HepG2 (cell line): Measurements from ENCODE around the gene GLTPD2. TPM values are rescaled to one million over a fixed set of nuclear protein-coding genes. Genes with fewer than 3 reads are reported as not detected.

Source experiments
- GATAD2A ChIP-seq: IDR thresholded peaks from 2 replicates; pipeline ENCODE4 v1.6.1; 2016
- HHEX ChIP-seq: IDR thresholded peaks from 2 replicates; pipeline ENCODE4 v1.6.1; 2016; ENCODE audit warnings: control low read depth
- HOXA5 ChIP-seq: sonication (generic); formaldehyde crosslinking; IDR thresholded peaks from 2 replicates; pipeline ENCODE4 v1.4.0; 2020; ENCODE audit warnings: missing genetic modification reagents
- KDM5B ChIP-seq: sonication (generic); formaldehyde crosslinking; IDR thresholded peaks from 2 replicates; pipeline ENCODE4 v1.4.0; 2020; ENCODE audit warnings: missing genetic modification reagents, mild to moderate bottlenecking, borderline replicate concordance
- MAF1 ChIP-seq: sonication (generic); formaldehyde crosslinking; IDR thresholded peaks from 2 replicates; pipeline ENCODE4 v1.5.0; 2020; ENCODE audit warnings: missing genetic modification reagents, borderline replicate concordance
- MIER3 ChIP-seq: IDR thresholded peaks from 2 replicates; pipeline ENCODE4 v1.6.1; 2016; ENCODE audit warnings: missing compliant biosample characterization, borderline replicate concordance
- NR2F2 ChIP-seq: IDR thresholded peaks from 2 replicates; pipeline ENCODE4 v1.6.1; 2012; ENCODE audit warnings: low read depth, inconsistent platforms, borderline replicate concordance
- SAP130 ChIP-seq: IDR thresholded peaks from 2 replicates; pipeline ENCODE4 v1.6.1; 2016; ENCODE audit warnings: low read depth
- TBX3 ChIP-seq: fragments of 450-650 bp; IDR thresholded peaks from 2 replicates; pipeline ENCODE4 v1.6.1; 2017; ENCODE audit warnings: antibody characterized with exemption, mild to moderate bottlenecking, inconsistent platforms, borderline replicate concordance
- TOE1 ChIP-seq: sonication (generic); formaldehyde crosslinking; IDR thresholded peaks from 2 replicates; pipeline ENCODE4 v1.4.0; 2020; ENCODE audit warnings: mild to moderate bottlenecking, missing genetic modification reagents
- ZFP36 ChIP-seq: fragments of 150-350 bp; IDR thresholded peaks from 2 replicates; pipeline ENCODE4 v1.6.1; 2018; ENCODE audit warnings: borderline replicate concordance, low read length, low read depth; ENCODE audit not compliant: partially characterized antibody
- ZNF136 ChIP-seq: sonication (generic); formaldehyde crosslinking; IDR thresholded peaks from 2 replicates; pipeline ENCODE4 v1.8.1; 2022; ENCODE audit warnings: low read depth, mild to moderate bottlenecking, moderate library complexity, missing genetic modification reagents
- ZNF589 ChIP-seq: sonication (generic); formaldehyde crosslinking; conservative IDR thresholded peaks from 2 replicates; pipeline ENCODE4 v1.8.0; 2022; ENCODE audit warnings: mild to moderate bottlenecking, moderate library complexity, missing genetic modification reagents
- ZNF598 ChIP-seq: sonication (generic); formaldehyde crosslinking; IDR thresholded peaks from 2 replicates; pipeline ENCODE4 v1.5.1; 2020; ENCODE audit warnings: mild to moderate bottlenecking, missing genetic modification reagents, borderline replicate concordance
- ZNF607 ChIP-seq: sonication (generic); formaldehyde crosslinking; IDR thresholded peaks from 2 replicates; pipeline ENCODE4 v1.5.1; 2020; ENCODE audit warnings: missing genetic modification reagents, mild to moderate bottlenecking, borderline replicate concordance
- ZNF75D ChIP-seq: sonication (generic); formaldehyde crosslinking; IDR thresholded peaks from 2 replicates; pipeline ENCODE4 v1.8.1; 2023; ENCODE audit warnings: missing genetic modification reagents, mild to moderate bottlenecking, borderline replicate concordance
- polyA plus RNA-seq, 8 experiments: library from polyadenylated mRNA; depleted of rRNA in 3 of 8; stranded (reverse) in 7 of 8; unstranded in 1 of 8; fragments of >200 nt; fragmentation: Illumina TruSeq in 4 of 8; extraction: Trizol in 4 of 8; gene quantifications; 2 replicates each; pipeline versions ENCODE4 v1.2.1 to v1.2.3, GENCODE V29; 2011 to 2016; ENCODE audit warnings: low read depth in 4 of 8, missing spikeins in 1 of 8, mixed read lengths in 1 of 8; ENCODE audit not compliant: insufficient read depth in 1 of 8
- total RNA-seq, 5 experiments: library from RNA; depleted of rRNA; stranded (reverse); fragments of >200 nt; fragmentation: Illumina TruSeq; extraction: Trizol; gene quantifications; 2 replicates each; pipeline ENCODE4 v1.2.3, GENCODE V29; 2016; ENCODE audit warnings: low read depth in 1 of 5
- TF ChIP-seq, protein P1 (sequence below): sonication (generic); formaldehyde crosslinking; IDR thresholded peaks from 2 replicates; pipeline ENCODE4 v1.4.0; 2020; ENCODE audit warnings: missing genetic modification reagents, low read depth, mild to moderate bottlenecking, borderline replicate concordance
- TF ChIP-seq, protein P2 (sequence below): sonication (generic); formaldehyde crosslinking; IDR thresholded peaks from 2 replicates; pipeline ENCODE4 v1.8.1; 2023; ENCODE audit warnings: mild to moderate bottlenecking, inconsistent platforms, moderate library complexity, missing genetic modification reagents, borderline replicate concordance
- TF ChIP-seq, protein P3 (sequence below): IDR thresholded peaks from 2 replicates; pipeline ENCODE4 v1.6.1; 2012; ENCODE audit warnings: low read length, improper control_type of control experiment
- TF ChIP-seq, protein P4 (sequence below): sonication (generic); formaldehyde crosslinking; IDR thresholded peaks from 2 replicates; pipeline ENCODE4 v1.5.0; 2020; ENCODE audit warnings: mild to moderate bottlenecking, missing genetic modification reagents
- TF ChIP-seq, protein P5 (sequence below): sonication (generic); IDR thresholded peaks from 2 replicates; pipeline ENCODE4 v1.6.1; 2016; ENCODE audit warnings: low read depth, borderline replicate concordance

GLTPD2 gene
- total and polyA plus RNA-seq, 2 of the 13 experiments (the other 11 are each of a cell fraction or from before 2014, with no cell fraction given), result 7.5 to 12.9 TPM

GRCh38 chr17:4789951-4790704 is 1.4 kb downstream of the GLTPD2 start (continued):
- TF ChIP-seq, protein P1, sequence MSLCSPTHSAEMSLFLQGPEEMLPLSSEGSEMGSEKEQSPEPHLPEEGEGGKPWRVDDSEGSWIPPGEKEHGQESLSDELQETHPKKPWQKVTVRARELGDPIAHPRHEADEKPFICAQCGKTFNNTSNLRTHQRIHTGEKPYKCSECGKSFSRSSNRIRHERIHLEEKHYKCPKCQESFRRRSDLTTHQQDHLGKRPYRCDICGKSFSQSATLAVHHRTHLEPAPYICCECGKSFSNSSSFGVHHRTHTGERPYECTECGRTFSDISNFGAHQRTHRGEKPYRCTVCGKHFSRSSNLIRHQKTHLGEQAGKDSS (CRISPR knock-in tag), result peak; percentile 77; the same call in 1 of the 2 replicates
- TF ChIP-seq ZNF589 (CRISPR knock-in tag), result peak; percentile 95
- TF ChIP-seq HOXA5, result no peak
- no peak for TF ChIP-seq TBX3
- no peak for TF ChIP-seq ZNF136 (CRISPR knock-in tag)
- no peak for TF ChIP-seq MIER3 (CRISPR knock-in tag)
- TF ChIP-seq TOE1 (CRISPR knock-in tag), result no peak
- no peak for TF ChIP-seq MAF1
- TF ChIP-seq, protein P2, sequence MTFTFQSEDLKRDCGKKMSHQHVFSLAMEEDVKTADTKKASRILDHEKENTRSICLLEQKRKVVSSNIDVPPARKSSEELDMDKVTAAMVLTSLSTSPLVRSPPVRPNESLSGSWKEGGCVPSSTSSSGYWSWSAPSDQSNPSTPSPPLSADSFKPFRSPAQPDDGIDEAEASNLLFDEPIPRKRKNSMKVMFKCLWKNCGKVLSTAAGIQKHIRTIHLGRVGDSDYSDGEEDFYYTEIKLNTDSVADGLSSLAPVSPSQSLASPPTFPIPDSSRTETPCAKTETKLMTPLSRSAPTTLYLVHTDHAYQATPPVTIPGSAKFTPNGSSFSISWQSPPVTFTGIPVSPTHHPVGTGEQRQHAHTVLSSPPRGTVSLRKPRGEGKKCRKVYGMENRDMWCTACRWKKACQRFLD (CRISPR knock-in tag), result no peak
- TF ChIP-seq HHEX (CRISPR knock-in tag), result no peak
- TF ChIP-seq NR2F2, result no peak
- TF ChIP-seq ZNF75D (CRISPR knock-in tag), result no peak
- TF ChIP-seq SAP130 (CRISPR knock-in tag), result peak; percentile 89
- no peak for TF ChIP-seq ZNF598 (CRISPR knock-in tag)
- no peak; the same call in 1 of the 2 replicates for TF ChIP-seq ZNF607
- TF ChIP-seq, protein P3, sequence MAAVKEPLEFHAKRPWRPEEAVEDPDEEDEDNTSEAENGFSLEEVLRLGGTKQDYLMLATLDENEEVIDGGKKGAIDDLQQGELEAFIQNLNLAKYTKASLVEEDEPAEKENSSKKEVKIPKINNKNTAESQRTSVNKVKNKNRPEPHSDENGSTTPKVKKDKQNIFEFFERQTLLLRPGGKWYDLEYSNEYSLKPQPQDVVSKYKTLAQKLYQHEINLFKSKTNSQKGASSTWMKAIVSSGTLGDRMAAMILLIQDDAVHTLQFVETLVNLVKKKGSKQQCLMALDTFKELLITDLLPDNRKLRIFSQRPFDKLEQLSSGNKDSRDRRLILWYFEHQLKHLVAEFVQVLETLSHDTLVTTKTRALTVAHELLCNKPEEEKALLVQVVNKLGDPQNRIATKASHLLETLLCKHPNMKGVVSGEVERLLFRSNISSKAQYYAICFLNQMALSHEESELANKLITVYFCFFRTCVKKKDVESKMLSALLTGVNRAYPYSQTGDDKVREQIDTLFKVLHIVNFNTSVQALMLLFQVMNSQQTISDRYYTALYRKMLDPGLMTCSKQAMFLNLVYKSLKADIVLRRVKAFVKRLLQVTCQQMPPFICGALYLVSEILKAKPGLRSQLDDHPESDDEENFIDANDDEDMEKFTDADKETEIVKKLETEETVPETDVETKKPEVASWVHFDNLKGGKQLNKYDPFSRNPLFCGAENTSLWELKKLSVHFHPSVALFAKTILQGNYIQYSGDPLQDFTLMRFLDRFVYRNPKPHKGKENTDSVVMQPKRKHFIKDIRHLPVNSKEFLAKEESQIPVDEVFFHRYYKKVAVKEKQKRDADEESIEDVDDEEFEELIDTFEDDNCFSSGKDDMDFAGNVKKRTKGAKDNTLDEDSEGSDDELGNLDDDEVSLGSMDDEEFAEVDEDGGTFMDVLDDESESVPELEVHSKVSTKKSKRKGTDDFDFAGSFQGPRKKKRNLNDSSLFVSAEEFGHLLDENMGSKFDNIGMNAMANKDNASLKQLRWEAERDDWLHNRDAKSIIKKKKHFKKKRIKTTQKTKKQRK, result no peak
- no peak for TF ChIP-seq ZFP36
- TF ChIP-seq KDM5B, result 0 out of 2 replicates have a peak, but pooled peaks have one; percentile 19
- no peak for TF ChIP-seq GATAD2A (CRISPR knock-in tag)
- TF ChIP-seq, protein P4, sequence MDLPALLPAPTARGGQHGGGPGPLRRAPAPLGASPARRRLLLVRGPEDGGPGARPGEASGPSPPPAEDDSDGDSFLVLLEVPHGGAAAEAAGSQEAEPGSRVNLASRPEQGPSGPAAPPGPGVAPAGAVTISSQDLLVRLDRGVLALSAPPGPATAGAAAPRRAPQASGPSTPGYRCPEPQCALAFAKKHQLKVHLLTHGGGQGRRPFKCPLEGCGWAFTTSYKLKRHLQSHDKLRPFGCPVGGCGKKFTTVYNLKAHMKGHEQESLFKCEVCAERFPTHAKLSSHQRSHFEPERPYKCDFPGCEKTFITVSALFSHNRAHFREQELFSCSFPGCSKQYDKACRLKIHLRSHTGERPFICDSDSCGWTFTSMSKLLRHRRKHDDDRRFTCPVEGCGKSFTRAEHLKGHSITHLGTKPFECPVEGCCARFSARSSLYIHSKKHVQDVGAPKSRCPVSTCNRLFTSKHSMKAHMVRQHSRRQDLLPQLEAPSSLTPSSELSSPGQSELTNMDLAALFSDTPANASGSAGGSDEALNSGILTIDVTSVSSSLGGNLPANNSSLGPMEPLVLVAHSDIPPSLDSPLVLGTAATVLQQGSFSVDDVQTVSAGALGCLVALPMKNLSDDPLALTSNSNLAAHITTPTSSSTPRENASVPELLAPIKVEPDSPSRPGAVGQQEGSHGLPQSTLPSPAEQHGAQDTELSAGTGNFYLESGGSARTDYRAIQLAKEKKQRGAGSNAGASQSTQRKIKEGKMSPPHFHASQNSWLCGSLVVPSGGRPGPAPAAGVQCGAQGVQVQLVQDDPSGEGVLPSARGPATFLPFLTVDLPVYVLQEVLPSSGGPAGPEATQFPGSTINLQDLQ, result peak; percentile 52; the same call in 1 of the 2 replicates
- TF ChIP-seq, protein P5, sequence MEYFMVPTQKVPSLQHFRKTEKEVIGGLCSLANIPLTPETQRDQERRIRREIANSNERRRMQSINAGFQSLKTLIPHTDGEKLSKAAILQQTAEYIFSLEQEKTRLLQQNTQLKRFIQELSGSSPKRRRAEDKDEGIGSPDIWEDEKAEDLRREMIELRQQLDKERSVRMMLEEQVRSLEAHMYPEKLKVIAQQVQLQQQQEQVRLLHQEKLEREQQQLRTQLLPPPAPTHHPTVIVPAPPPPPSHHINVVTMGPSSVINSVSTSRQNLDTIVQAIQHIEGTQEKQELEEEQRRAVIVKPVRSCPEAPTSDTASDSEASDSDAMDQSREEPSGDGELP, result peak; percentile 11; the same call in 1 of the 2 replicates
